ENCODE data around the gene PHTF1. TPM values are rescaled to one million over a fixed set of nuclear protein-coding genes. Genes with fewer than 3 reads are reported as not detected.
A peak's percentile ranks its signal among the peaks of the same experiment; 100 is the strongest.

The PHTF1 gene
- total RNA-seq, 3 donors from 2014 or later, result 13.8 to 18.4 (median 16.4) TPM

DNA sequence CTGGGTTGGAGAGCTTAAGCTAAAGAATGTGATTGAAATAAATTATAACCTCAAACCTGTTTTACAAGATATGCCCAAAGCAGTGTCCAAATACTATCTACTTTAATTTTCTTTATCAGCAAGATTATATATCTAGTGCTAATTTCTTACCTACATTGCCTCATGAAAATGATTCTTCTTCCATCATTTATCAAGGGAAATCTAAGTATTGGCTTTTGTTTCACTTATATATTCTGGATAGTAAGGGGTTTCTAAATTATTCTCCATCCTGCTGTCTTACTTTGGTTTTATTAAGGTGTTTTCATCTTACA, 81.2 kb downstream of the PHTF1 start:
- intact Hi-C loops (cut with DNase I; ENCODE audit: low total_unique reads), result loop anchor here (10.0 kb wide), 1 partner anchor 533 kb away; no protein-coding TSS in a partner anchor
- TF ChIP-seq POLR2AphosphoS5 (IDR thresholded peaks at IDR 0.05) (no peak), CTCF (IDR thresholded peaks at IDR 0.05) (peak in 1 of 3 donors; percentile 5), POLR2A (IDR thresholded peaks at IDR 0.05) (no peak)
- Histone ChIP-seq H3K9me3 (no peaks in the 10 kb centered on the region), H3K27ac (no peak overlapping the region), H3K36me3 (no peaks in the 10 kb centered on the region), H3K4me1 (no peaks in the 10 kb centered on the region), H3K4me3 (no peak overlapping the region), H3K27me3 (no peaks in the 10 kb centered on the region)
- DNase-seq (ENCODE audit: low spot score in 2 of 2), result no peak

DNA sequence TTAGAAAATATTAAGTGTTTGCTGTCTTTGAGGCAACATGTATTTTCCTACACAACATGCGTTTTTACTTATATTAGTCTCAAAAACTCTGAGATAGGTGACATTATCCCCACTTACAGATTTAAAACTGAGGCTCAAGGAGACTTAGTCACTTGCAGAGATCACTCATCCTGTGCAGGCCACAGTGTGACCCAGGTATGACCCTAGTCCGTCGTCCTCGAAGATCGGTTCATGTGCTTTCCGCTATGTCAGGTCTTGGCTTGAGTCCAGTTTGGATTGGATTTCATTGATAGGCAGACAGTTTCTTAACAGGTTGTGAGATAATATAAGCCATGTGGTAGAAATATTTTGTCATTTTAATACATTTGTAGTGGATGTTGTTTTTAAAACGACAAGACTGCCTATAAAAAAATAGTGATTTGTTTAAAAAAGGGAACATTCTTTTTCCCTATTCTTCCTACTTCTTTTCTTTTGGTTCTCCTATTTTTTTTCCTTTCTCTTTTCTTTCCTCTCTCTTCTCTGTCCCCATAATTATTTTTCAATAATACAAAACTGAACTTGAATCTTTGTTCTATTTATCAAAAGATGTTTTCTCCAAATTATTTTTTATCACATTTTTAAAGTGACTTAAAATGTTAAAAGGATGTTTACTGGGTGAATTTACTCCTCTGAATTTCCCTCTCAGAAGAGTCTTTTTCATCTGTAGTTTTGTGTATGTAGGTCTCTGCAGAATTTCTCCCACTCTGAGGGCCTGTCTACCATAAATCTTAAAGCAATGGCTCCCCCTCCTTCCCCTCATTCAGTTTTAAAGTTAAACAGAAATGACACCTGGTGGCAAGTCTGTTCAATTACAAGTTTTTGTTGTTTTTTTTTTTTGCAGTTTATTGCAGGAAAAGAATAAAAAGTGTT, 81.8 kb downstream of the PHTF1 start:
- DNase-seq (ENCODE audit: low spot score in 2 of 2), result no peak
- Histone ChIP-seq H3K4me3 (no peak overlapping the region), H3K27ac (no peak overlapping the region), H3K36me3 (no peaks in the 10 kb centered on the region), H3K27me3 (no peaks in the 10 kb centered on the region), H3K9me3 (no peaks in the 10 kb centered on the region), H3K4me1 (no peaks in the 10 kb centered on the region)
- intact Hi-C loops (cut with DNase I; ENCODE audit: low total_unique reads), result loop anchor here (10.0 kb wide), 1 partner anchor 533 kb away; no protein-coding TSS in a partner anchor
- TF ChIP-seq POLR2AphosphoS5 (IDR thresholded peaks at IDR 0.05), result no peak
- TF ChIP-seq CTCF (IDR thresholded peaks at IDR 0.05), result peak; percentile 56 to 67 (median 64)

- Histone ChIP-seq H3K4me3 (no peak overlapping the region), H3K9me3 (no peaks in the 10 kb centered on the region), H3K27ac (no peak overlapping the region), H3K27me3 (no peaks in the 10 kb centered on the region), H3K36me3 (no peaks in the 10 kb centered on the region), H3K4me1 (no peaks in the 10 kb centered on the region)
- intact Hi-C loops (cut with DNase I; ENCODE audit: low total_unique reads), result loop anchor here (10.0 kb wide), 1 partner anchor 532 kb away; no protein-coding TSS in a partner anchor
- DNase-seq (ENCODE audit: low spot score in 2 of 2), result no peak
- TF ChIP-seq POLR2A (IDR thresholded peaks at IDR 0.05) (no peak), CTCF (IDR thresholded peaks at IDR 0.05) (no peak), POLR2AphosphoS5 (IDR thresholded peaks at IDR 0.05) (no peak)
Observed at GRCh38 chr1:113676524-113676923, 82.8 kb downstream of the PHTF1 start.

- no peaks in the 10 kb centered on the region for H3K9me3 ChIP-seq
- DNase-seq (ENCODE audit: low spot score in 2 of 2), result no peak
- no peaks in the 10 kb centered on the region for H3K36me3 ChIP-seq
- intact Hi-C loops (cut with DNase I; ENCODE audit: low total_unique reads), result loop anchor here (10.0 kb wide), 1 partner anchor 531 kb away; no protein-coding TSS in a partner anchor
- TF ChIP-seq POLR2A (IDR thresholded peaks at IDR 0.05), result no peak
- no peak for TF ChIP-seq CTCF (IDR thresholded peaks at IDR 0.05)
- H3K4me3 ChIP-seq, result no peak overlapping the region
- H3K4me1 ChIP-seq, result no peaks in the 10 kb centered on the region
- H3K27me3 ChIP-seq, result no peaks in the 10 kb centered on the region
- H3K27ac ChIP-seq, result no peak overlapping the region
Observed at GRCh38 chr1:113675302-113675701, 84.0 kb downstream of the PHTF1 start.

- intact Hi-C loops (cut with DNase I; ENCODE audit: low total_unique reads), result loop anchor here (5.0 to 10.0 kb wide), 2 partner anchors 530 to 922 kb away; no protein-coding TSS in a partner anchor
- H3K4me3 ChIP-seq, result no peak overlapping the region
- no peaks in the 10 kb centered on the region for H3K4me1 ChIP-seq
- H3K27ac ChIP-seq, result no peak overlapping the region
- TF ChIP-seq POLR2AphosphoS5 (IDR thresholded peaks at IDR 0.05) (no peak), CTCF (IDR thresholded peaks at IDR 0.05) (no peak), POLR2A (IDR thresholded peaks at IDR 0.05) (no peak)
- no peak for DNase-seq (ENCODE audit: low spot score in 2 of 2)
- H3K36me3 ChIP-seq, result no peaks in the 10 kb centered on the region
- H3K9me3 ChIP-seq, result no peaks in the 10 kb centered on the region
- no peaks in the 10 kb centered on the region for H3K27me3 ChIP-seq
Observed at GRCh38 chr1:113674591-113674990, 84.7 kb downstream of the PHTF1 start.
